ENCODE data around the gene SLC1A1.
A peak's percentile ranks its signal among the peaks of the same experiment; 100 is the strongest.

Gene SLC1A1

GRCh38 chr9:4464911-4465513 lies 25.3 kb upstream of the SLC1A1 start:
- peak; percentile 89 for DNase-seq (ENCODE audit: extremely low read depth, insufficient read length)
- no peak for TF ChIP-seq CTCF (IDR thresholded peaks at IDR 0.05; ENCODE audit: insufficient read depth, low read length, poor library complexity, severe bottlenecking)
- peak overlapping the region; percentile 26; the same call in 1 of the 2 replicates for H3K4me3 ChIP-seq (replicated peaks; ENCODE audit: low read depth, low read length)
- no peaks in the 10 kb centered on the region for H3K27me3 ChIP-seq (replicated peaks; ENCODE audit: control insufficient read depth, insufficient read depth, low read length)
- H3K36me3 ChIP-seq (ENCODE audit: control insufficient read depth, insufficient read depth, low read length) = no peaks in the 10 kb centered on the region

GRCh38 chr9:4465910-4466309 lies 24.4 kb upstream of the SLC1A1 start:
- TF ChIP-seq CTCF (IDR thresholded peaks at IDR 0.05; ENCODE audit: insufficient read depth, low read length, poor library complexity, severe bottlenecking) = no peak
- no peaks in the 10 kb centered on the region for H3K36me3 ChIP-seq (ENCODE audit: control insufficient read depth, insufficient read depth, low read length)
- no peaks in the 10 kb centered on the region for H3K27me3 ChIP-seq (replicated peaks; ENCODE audit: control insufficient read depth, insufficient read depth, low read length)
- no peak for DNase-seq (ENCODE audit: extremely low read depth, insufficient read length)
- no peak overlapping the region for H3K4me3 ChIP-seq (replicated peaks; ENCODE audit: low read depth, low read length)

- H3K4me3 ChIP-seq (replicated peaks; ENCODE audit: low read depth, low read length) = no peak overlapping the region
- H3K27me3 ChIP-seq (replicated peaks; ENCODE audit: control insufficient read depth, insufficient read depth, low read length) = no peaks in the 10 kb centered on the region
- no peak for TF ChIP-seq CTCF (IDR thresholded peaks at IDR 0.05; ENCODE audit: insufficient read depth, low read length, poor library complexity, severe bottlenecking)
- no peak for DNase-seq (ENCODE audit: extremely low read depth, insufficient read length)
- H3K36me3 ChIP-seq (ENCODE audit: control insufficient read depth, insufficient read depth, low read length) = no peaks in the 10 kb centered on the region
These were observed 15.0 kb upstream of the SLC1A1 start for GRCh38 chr9:4475301-4475700.

- no peak overlapping the region for H3K4me3 ChIP-seq (replicated peaks; ENCODE audit: low read depth, low read length)
- no peaks in the 10 kb centered on the region for H3K36me3 ChIP-seq (ENCODE audit: control insufficient read depth, insufficient read depth, low read length)
- H3K27me3 ChIP-seq (replicated peaks; ENCODE audit: control insufficient read depth, insufficient read depth, low read length) = no peaks in the 10 kb centered on the region
- TF ChIP-seq CTCF (IDR thresholded peaks at IDR 0.05; ENCODE audit: insufficient read depth, low read length, poor library complexity, severe bottlenecking) = no peak
- no peak for DNase-seq (ENCODE audit: extremely low read depth, insufficient read length)
These were observed 4.1 kb upstream of the SLC1A1 start for GRCh38 chr9:4486176-4486575.

- no peaks in the 10 kb centered on the region for H3K36me3 ChIP-seq (ENCODE audit: control insufficient read depth, insufficient read depth, low read length)
- H3K27me3 ChIP-seq (replicated peaks; ENCODE audit: control insufficient read depth, insufficient read depth, low read length) = no peaks in the 10 kb centered on the region
- no peak for TF ChIP-seq CTCF (IDR thresholded peaks at IDR 0.05; ENCODE audit: insufficient read depth, low read length, poor library complexity, severe bottlenecking)
- H3K4me3 ChIP-seq (replicated peaks; ENCODE audit: low read depth, low read length) = peak overlapping the region; percentile 95
- DNase-seq (ENCODE audit: extremely low read depth, insufficient read length) = no peak
These were observed 728 bp upstream of the SLC1A1 start for GRCh38 chr9:4489562-4489918.
